GM19468 (cell line): ENCODE results near the gene SOX1.

Source experiments
- ATAC-seq: cut with Tn5 transposase; IDR thresholded peaks from one replicate; pipeline ENCODE4 v1.9.1; 2021; ENCODE audit warnings: mild to moderate bottlenecking, moderate library complexity, moderate number of reproducible peaks; ENCODE audit not compliant: unreplicated experiment; ENCODE audit errors: extremely low read depth

Gene SOX1

GRCh38 chr13:112067116-112067741 is at the start of gene SOX1:
Gene SOX1 (plus strand): TSS chr13:112067149. CDS start chr13:112067659, 510 bp downstream.
- ATAC-seq = no peak

- no peak for ATAC-seq
Measured at GRCh38 chr13:112024577-112024976, 42.4 kb upstream of the SOX1 start.

GRCh38 chr13:112027250-112027649 is 39.7 kb upstream of the SOX1 start:
- ATAC-seq = no peak

GRCh38 chr13:112028481-112028880 is 38.5 kb upstream of the SOX1 start:
- ATAC-seq = no peak

GRCh38 chr13:112029143-112029542 is 37.8 kb upstream of the SOX1 start:
- no peak for ATAC-seq

- no peak for ATAC-seq
Measured at GRCh38 chr13:112032186-112032993, 34.6 kb upstream of the SOX1 start.

GRCh38 chr13:112034231-112034630 is 32.7 kb upstream of the SOX1 start:
- no peak for ATAC-seq

- ATAC-seq = no peak
Measured at GRCh38 chr13:112034846-112035245, 32.1 kb upstream of the SOX1 start.

- no peak for ATAC-seq
Measured at GRCh38 chr13:112042496-112042895, 24.5 kb upstream of the SOX1 start.

- no peak for ATAC-seq
Measured at GRCh38 chr13:112052213-112052612, 14.7 kb upstream of the SOX1 start.

- no peak for ATAC-seq
Measured at GRCh38 chr13:112053167-112053743, 13.7 kb upstream of the SOX1 start.

GRCh38 chr13:112053744-112054615 is 13.0 kb upstream of the SOX1 start:
- no peak for ATAC-seq

GRCh38 chr13:112054616-112055015 is 12.3 kb upstream of the SOX1 start:
- ATAC-seq = no peak

GRCh38 chr13:112055036-112055914 is 11.7 kb upstream of the SOX1 start:
- ATAC-seq = no peak

GRCh38 chr13:112055915-112056269 is 11.1 kb upstream of the SOX1 start:
- ATAC-seq = no peak

- no peak for ATAC-seq
Measured at GRCh38 chr13:112056284-112056727, 10.6 kb upstream of the SOX1 start.

GRCh38 chr13:112056739-112057438 is 10.1 kb upstream of the SOX1 start:
- ATAC-seq = no peak

- no peak for ATAC-seq
Measured at GRCh38 chr13:112057439-112057735, 9.6 kb upstream of the SOX1 start.
